ENCODE results near the gene C1QTNF6. TPM values are rescaled to one million over a fixed set of nuclear protein-coding genes. Genes with fewer than 3 reads are reported as not detected.

The C1QTNF6 gene
- polyA plus RNA-seq, 1 of the 3 experiments (the other 2 are of a cell fraction) = 47.7 TPM

DNA sequence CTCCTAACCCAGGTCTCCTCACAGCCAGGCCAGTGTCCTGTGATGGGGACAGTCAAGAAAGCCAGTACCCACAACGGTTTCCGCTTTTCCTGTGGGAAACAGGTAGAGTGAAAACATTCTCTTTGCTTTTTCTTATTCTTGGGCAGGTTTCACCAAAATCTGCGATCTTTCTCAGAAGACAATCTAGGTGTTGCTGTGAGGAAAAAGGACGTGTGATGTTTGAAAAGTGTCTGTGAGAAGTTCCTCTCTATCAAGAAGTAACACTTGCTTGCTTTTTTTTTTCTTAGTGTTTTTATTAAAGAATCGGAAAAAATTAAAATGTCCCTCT, 29.1 kb downstream of the C1QTNF6 start:
- POLR2A ChIA-PET = no interaction called here

DNA sequence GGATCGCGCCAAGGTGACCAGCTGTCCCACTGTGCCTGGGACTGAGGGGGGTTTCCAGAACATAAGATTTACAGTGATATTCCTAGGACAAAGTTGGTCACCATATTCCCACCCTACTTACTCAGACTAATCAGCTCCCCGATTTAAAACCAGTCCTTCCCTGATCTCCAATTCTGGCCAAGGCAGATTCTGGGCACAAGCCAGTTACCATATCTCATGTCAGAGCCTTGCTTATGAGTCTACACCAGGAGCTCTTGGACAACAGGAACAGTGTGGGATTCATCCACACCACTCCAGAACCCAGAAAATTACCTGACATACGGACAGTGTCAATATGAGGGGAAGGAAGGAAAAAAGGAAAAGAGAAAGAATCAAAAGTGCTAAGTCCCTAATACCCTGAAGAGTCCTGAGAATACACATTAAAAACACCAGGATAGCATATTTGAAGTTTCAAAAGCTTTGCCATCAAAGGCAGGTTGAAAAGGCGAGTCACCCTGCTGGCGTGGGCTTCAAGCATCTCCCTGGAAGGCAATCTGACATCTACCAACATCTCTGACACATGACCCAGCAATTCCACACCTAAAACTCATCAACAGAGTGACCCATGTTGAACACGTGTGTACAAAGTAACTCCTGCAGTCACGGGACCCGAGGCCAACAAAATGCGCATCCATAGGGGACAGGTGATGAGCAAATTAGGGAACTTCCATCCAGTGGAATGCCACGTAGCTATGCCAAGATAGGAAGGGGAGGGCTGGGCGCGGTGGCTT, 30.3 kb downstream of the C1QTNF6 start:
- Histone ChIP-seq H2AFZ (ENCODE audit: low read depth) (no peak overlapping the region), H3K27ac (ENCODE audit: low read depth in 2 of 2, low read length in 1 of 2) (no peak overlapping the region), H3K9me2 (no peaks in the 10 kb centered on the region), H3K4me3 (ENCODE audit: low read depth in 2 of 2, low read length in 1 of 2) (no peak overlapping the region), H3K4me1 (ENCODE audit: control insufficient read depth in 1 of 2, insufficient read depth in 2 of 2, low read depth in 1 of 2, low read length in 1 of 2) (no peaks in the 10 kb centered on the region), H4K20me1 (ENCODE audit: insufficient read depth) (no peaks in the 10 kb centered on the region), H3K9ac (no peak overlapping the region), H3F3A (replicated peaks; ENCODE audit: insufficient read depth) (no peaks in the 10 kb centered on the region), H3K79me2 (ENCODE audit: insufficient read depth) (no peaks in the 10 kb centered on the region), H3K36me3 (replicated peaks in 1 of 2; ENCODE audit: control insufficient read depth in 1 of 2, insufficient read depth in 2 of 2, low read length in 1 of 2) (no peaks in the 10 kb centered on the region), H3K27me3 (ENCODE audit: insufficient read depth) (no peaks in the 10 kb centered on the region), H3K9me3 (no peaks in the 10 kb centered on the region), H3K4me2 (no peak overlapping the region)
- WGBS (ENCODE audit: low lambda C conversion rate) = 66% methylated on average over 13 of the region's 13 CpGs
- no peak for DNase-seq
- ChIA-PET CTCF (interaction anchor here (0.6 to 2.5 kb wide), 4 partner anchors 8 to 42 kb away, joined by 3 to 13 read pairs (median 7); no protein-coding TSS in a partner anchor), POLR2A (no interaction called here)
- TF ChIP-seq MXI1 (IDR thresholded peaks at IDR 0.05; ENCODE audit: low read depth, low read length) (no peak), CHD2 (IDR thresholded peaks at IDR 0.05; ENCODE audit: low read length, partially characterized antibody) (no peak), SIN3A (IDR thresholded peaks at IDR 0.05; ENCODE audit: borderline replicate concordance, low read depth, low read length) (no peak), RCOR1 (IDR thresholded peaks at IDR 0.05; ENCODE audit: low read length) (no peak), TCF12 (IDR thresholded peaks at IDR 0.05) (peak; percentile 23; the same call in 1 of the 2 replicates), USF1 (IDR thresholded peaks at IDR 0.05; ENCODE audit: borderline replicate concordance, low read depth) (no peak), NRF1 (IDR thresholded peaks at IDR 0.05; ENCODE audit: low read depth, low read length) (no peak), RAD21 (IDR thresholded peaks at IDR 0.05; ENCODE audit: low read length) (no peak), GATA2 (CRISPR knock-in tag; IDR thresholded peaks at IDR 0.05) (no peak), GABPA (IDR thresholded peaks at IDR 0.05; ENCODE audit: low read depth) (no peak), MAX (IDR thresholded peaks at IDR 0.05; ENCODE audit: low read depth) (no peak), NFIC (IDR thresholded peaks at IDR 0.05; ENCODE audit: borderline replicate concordance) (peak; percentile 25; the same call in 1 of the 2 replicates), RXRA (IDR thresholded peaks at IDR 0.05; ENCODE audit: borderline replicate concordance, low read depth) (no peak)
- TF ChIP-seq, protein P1, sequence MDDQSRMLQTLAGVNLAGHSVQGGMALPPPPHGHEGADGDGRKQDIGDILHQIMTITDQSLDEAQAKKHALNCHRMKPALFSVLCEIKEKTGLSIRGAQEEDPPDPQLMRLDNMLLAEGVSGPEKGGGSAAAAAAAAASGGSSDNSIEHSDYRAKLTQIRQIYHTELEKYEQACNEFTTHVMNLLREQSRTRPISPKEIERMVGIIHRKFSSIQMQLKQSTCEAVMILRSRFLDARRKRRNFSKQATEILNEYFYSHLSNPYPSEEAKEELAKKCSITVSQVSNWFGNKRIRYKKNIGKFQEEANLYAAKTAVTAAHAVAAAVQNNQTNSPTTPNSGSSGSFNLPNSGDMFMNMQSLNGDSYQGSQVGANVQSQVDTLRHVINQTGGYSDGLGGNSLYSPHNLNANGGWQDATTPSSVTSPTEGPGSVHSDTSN (IDR thresholded peaks at IDR 0.05) = peak; percentile 52
- TF ChIP-seq, protein P2, sequence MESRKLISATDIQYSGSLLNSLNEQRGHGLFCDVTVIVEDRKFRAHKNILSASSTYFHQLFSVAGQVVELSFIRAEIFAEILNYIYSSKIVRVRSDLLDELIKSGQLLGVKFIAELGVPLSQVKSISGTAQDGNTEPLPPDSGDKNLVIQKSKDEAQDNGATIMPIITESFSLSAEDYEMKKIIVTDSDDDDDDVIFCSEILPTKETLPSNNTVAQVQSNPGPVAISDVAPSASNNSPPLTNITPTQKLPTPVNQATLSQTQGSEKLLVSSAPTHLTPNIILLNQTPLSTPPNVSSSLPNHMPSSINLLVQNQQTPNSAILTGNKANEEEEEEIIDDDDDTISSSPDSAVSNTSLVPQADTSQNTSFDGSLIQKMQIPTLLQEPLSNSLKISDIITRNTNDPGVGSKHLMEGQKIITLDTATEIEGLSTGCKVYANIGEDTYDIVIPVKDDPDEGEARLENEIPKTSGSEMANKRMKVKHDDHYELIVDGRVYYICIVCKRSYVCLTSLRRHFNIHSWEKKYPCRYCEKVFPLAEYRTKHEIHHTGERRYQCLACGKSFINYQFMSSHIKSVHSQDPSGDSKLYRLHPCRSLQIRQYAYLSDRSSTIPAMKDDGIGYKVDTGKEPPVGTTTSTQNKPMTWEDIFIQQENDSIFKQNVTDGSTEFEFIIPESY (IDR thresholded peaks at IDR 0.05; ENCODE audit: borderline replicate concordance, low read depth) = no peak

More for the DNA sequence above, 29.1 kb downstream of the C1QTNF6 start:
- Histone ChIP-seq H3F3A (replicated peaks; ENCODE audit: insufficient read depth) (no peaks in the 10 kb centered on the region), H3K9me3 (no peaks in the 10 kb centered on the region), H3K9ac (no peak overlapping the region), H2AFZ (ENCODE audit: low read depth) (no peak overlapping the region), H3K27ac (ENCODE audit: low read depth in 2 of 2, low read length in 1 of 2) (no peak overlapping the region), H3K36me3 (replicated peaks in 1 of 2; ENCODE audit: control insufficient read depth in 1 of 2, insufficient read depth in 2 of 2, low read length in 1 of 2) (no peaks in the 10 kb centered on the region), H3K4me2 (no peak overlapping the region), H3K9me2 (no peaks in the 10 kb centered on the region), H4K20me1 (ENCODE audit: insufficient read depth) (no peaks in the 10 kb centered on the region), H3K4me1 (ENCODE audit: control insufficient read depth in 1 of 2, insufficient read depth in 2 of 2, low read depth in 1 of 2, low read length in 1 of 2) (no peaks in the 10 kb centered on the region), H3K4me3 (ENCODE audit: low read depth in 2 of 2, low read length in 1 of 2) (no peak overlapping the region), H3K27me3 (ENCODE audit: insufficient read depth) (no peaks in the 10 kb centered on the region), H3K79me2 (ENCODE audit: insufficient read depth) (no peaks in the 10 kb centered on the region)
- TF ChIP-seq, protein P3, sequence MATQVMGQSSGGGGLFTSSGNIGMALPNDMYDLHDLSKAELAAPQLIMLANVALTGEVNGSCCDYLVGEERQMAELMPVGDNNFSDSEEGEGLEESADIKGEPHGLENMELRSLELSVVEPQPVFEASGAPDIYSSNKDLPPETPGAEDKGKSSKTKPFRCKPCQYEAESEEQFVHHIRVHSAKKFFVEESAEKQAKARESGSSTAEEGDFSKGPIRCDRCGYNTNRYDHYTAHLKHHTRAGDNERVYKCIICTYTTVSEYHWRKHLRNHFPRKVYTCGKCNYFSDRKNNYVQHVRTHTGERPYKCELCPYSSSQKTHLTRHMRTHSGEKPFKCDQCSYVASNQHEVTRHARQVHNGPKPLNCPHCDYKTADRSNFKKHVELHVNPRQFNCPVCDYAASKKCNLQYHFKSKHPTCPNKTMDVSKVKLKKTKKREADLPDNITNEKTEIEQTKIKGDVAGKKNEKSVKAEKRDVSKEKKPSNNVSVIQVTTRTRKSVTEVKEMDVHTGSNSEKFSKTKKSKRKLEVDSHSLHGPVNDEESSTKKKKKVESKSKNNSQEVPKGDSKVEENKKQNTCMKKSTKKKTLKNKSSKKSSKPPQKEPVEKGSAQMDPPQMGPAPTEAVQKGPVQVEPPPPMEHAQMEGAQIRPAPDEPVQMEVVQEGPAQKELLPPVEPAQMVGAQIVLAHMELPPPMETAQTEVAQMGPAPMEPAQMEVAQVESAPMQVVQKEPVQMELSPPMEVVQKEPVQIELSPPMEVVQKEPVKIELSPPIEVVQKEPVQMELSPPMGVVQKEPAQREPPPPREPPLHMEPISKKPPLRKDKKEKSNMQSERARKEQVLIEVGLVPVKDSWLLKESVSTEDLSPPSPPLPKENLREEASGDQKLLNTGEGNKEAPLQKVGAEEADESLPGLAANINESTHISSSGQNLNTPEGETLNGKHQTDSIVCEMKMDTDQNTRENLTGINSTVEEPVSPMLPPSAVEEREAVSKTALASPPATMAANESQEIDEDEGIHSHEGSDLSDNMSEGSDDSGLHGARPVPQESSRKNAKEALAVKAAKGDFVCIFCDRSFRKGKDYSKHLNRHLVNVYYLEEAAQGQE (IDR thresholded peaks at IDR 0.05; ENCODE audit: low read depth, low read length) = no peak
- TF ChIP-seq YY1 (IDR thresholded peaks at IDR 0.05; ENCODE audit: low read depth) = no peak
- TF ChIP-seq RXRA (IDR thresholded peaks at IDR 0.05; ENCODE audit: borderline replicate concordance, low read depth) = no peak
- no peak for TF ChIP-seq FOSL2 (IDR thresholded peaks at IDR 0.05; ENCODE audit: borderline replicate concordance, low read depth)
- no peak for TF ChIP-seq MXI1 (IDR thresholded peaks at IDR 0.05; ENCODE audit: low read depth, low read length)
- WGBS (ENCODE audit: low lambda C conversion rate) = 84% methylated on average over 5 of the region's 5 CpGs
- CTCF ChIA-PET = no interaction called here
- DNase-seq = no peak
